Activated naive CD4-positive, alpha-beta T cell treated with anti-CD3 and anti-CD28 coated beads, Interleukin-2, amount 50 U/mL, for 72 hours (primary cell): ENCODE data around the gene CHST12. TPM values are rescaled to one million over a fixed set of nuclear protein-coding genes. Genes with fewer than 3 reads are reported as not detected.
A peak's percentile ranks its signal among the peaks of the same experiment; 100 is the strongest.
"Not testable (repeated sequence)": the region's sequence is repeated elsewhere in the genome, so short reads cannot be mapped to it uniquely, and the experiment has no call there.

ENCODE experiments used
- ATAC-seq, 2 donors: fragments of 150-1000 bp; cut with Tn5 transposase; 2 replicates each; pipeline ENCODE4 v1.10.0; 2021; ENCODE audit warnings: mild to moderate bottlenecking in 2 of 2, moderate library complexity in 2 of 2
- DNase-seq, 2 donors: peaks; one replicate each; pipeline ENCODE4 v3.0.0; 2021 to 2022; ENCODE audit warnings: low spot score in 2 of 2
- H3K27ac Mint-ChIP-seq, 2 donors: one replicate each; pipeline ENCODE4 v1.8.0; 2022; ENCODE audit warnings: mild to moderate bottlenecking in 2 of 2, mixed read lengths in 2 of 2
- H3K36me3 Mint-ChIP-seq, 2 donors: one replicate each; pipeline ENCODE4 v1.8.0; 2022; ENCODE audit warnings: mixed read lengths in 2 of 2
- H3K9me3 Mint-ChIP-seq, 2 donors: one replicate each; pipeline ENCODE4 v1.8.0; 2022; ENCODE audit warnings: mixed read lengths in 2 of 2
- total RNA-seq, 2 donors: library from RNA; stranded (reverse); gene quantifications; one replicate each; pipeline ENCODE4 v1.2.3, GENCODE V29; 2022

Gene CHST12
- total RNA-seq, 2 donors from 2014 or later, result 1.3 to 2.6 TPM

- Mint-ChIP-seq H3K9me3 (no peaks in the 10 kb centered on the region), H3K36me3 (no peaks in the 10 kb centered on the region), H3K27ac (no peak overlapping the region)
- ATAC-seq, result no peak
- DNase-seq, result no peak
These were observed 56.3 kb downstream of the CHST12 start for GRCh38 chr7:2459674-2460073.

GRCh38 chr7:2460188-2460587 lies 56.8 kb downstream of the CHST12 start:
- no peak for ATAC-seq
- H3K27ac Mint-ChIP-seq, result no peak overlapping the region
- H3K9me3 Mint-ChIP-seq, result no peaks in the 10 kb centered on the region

GRCh38 chr7:2460641-2461040 lies 57.2 kb downstream of the CHST12 start:
- no peak for ATAC-seq
- no peaks in the 10 kb centered on the region for H3K36me3 Mint-ChIP-seq

More at GRCh38 chr7:2460188-2460587, 56.8 kb downstream of the CHST12 start:
- H3K36me3 Mint-ChIP-seq, result no peaks in the 10 kb centered on the region
- no peak for DNase-seq

GRCh38 chr7:2461268-2462026 lies 58.0 kb downstream of the CHST12 start:
- no peaks in the 10 kb centered on the region for H3K9me3 Mint-ChIP-seq
- ATAC-seq (no peak), DNase-seq (no peak)
- no peak overlapping the region for H3K27ac Mint-ChIP-seq
- H3K36me3 Mint-ChIP-seq, result no peaks in the 10 kb centered on the region

More at GRCh38 chr7:2460641-2461040, 57.2 kb downstream of the CHST12 start:
- DNase-seq, result no peak
- Mint-ChIP-seq H3K27ac (no peak overlapping the region), H3K9me3 (no peaks in the 10 kb centered on the region)

- Mint-ChIP-seq H3K36me3 (no peaks in the 10 kb centered on the region), H3K9me3 (no peaks in the 10 kb centered on the region), H3K27ac (no peak overlapping the region)
- no peak for ATAC-seq
- DNase-seq, result no peak
These were observed 59.3 kb downstream of the CHST12 start for GRCh38 chr7:2462731-2463130.

GRCh38 chr7:2465928-2466327 lies 62.5 kb downstream of the CHST12 start:
- DNase-seq, result no peak
- Mint-ChIP-seq H3K36me3 (no peaks in the 10 kb centered on the region), H3K27ac (no peak overlapping the region), H3K9me3 (no peaks in the 10 kb centered on the region)
- no peak for ATAC-seq

GRCh38 chr7:2466675-2467074 lies 63.3 kb downstream of the CHST12 start:
- Mint-ChIP-seq H3K9me3 (no peaks in the 10 kb centered on the region), H3K27ac (no peak overlapping the region), H3K36me3 (no peaks in the 10 kb centered on the region)
- ATAC-seq (no peak), DNase-seq (no peak)

GRCh38 chr7:2468227-2468626 lies 64.8 kb downstream of the CHST12 start:
- H3K36me3 Mint-ChIP-seq, result no peaks in the 10 kb centered on the region
- no peak overlapping the region for H3K27ac Mint-ChIP-seq
- H3K9me3 Mint-ChIP-seq, result no peaks in the 10 kb centered on the region
- ATAC-seq (no peak), DNase-seq (no peak)

- H3K36me3 Mint-ChIP-seq, ATAC-seq, DNase-seq, H3K27ac Mint-ChIP-seq, H3K9me3 Mint-ChIP-seq: not testable (repeated sequence)
These were observed 66.2 kb downstream of the CHST12 start for GRCh38 chr7:2469460-2470203.

- Mint-ChIP-seq H3K9me3 (no peaks in the 10 kb centered on the region), H3K36me3 (no peaks in the 10 kb centered on the region), H3K27ac (peak overlapping the region in 1 of 2 donors; percentile 26)
- ATAC-seq, result no peak
- DNase-seq, result no peak
These were observed 67.0 kb downstream of the CHST12 start for GRCh38 chr7:2470204-2471021.

- Mint-ChIP-seq H3K9me3 (no peaks in the 10 kb centered on the region), H3K36me3 (no peaks in the 10 kb centered on the region), H3K27ac (no peak overlapping the region)
- no peak for DNase-seq
- ATAC-seq, result peak in 1 of 2 donors; percentile 14
These were observed 67.6 kb downstream of the CHST12 start for GRCh38 chr7:2471022-2471329.

GRCh38 chr7:2471396-2471795 lies 68.0 kb downstream of the CHST12 start:
- no peaks in the 10 kb centered on the region for H3K36me3 Mint-ChIP-seq
- no peaks in the 10 kb centered on the region for H3K9me3 Mint-ChIP-seq
- ATAC-seq (no peak), DNase-seq (no peak)
- H3K27ac Mint-ChIP-seq, result no peak overlapping the region

- H3K36me3 Mint-ChIP-seq, result no peaks in the 10 kb centered on the region
- DNase-seq, result no peak
- H3K9me3 Mint-ChIP-seq, result no peaks in the 10 kb centered on the region
- H3K27ac Mint-ChIP-seq, result no peak overlapping the region
- no peak for ATAC-seq
These were observed 69.3 kb downstream of the CHST12 start for GRCh38 chr7:2472739-2473138.

GRCh38 chr7:2473496-2474180 lies 70.2 kb downstream of the CHST12 start:
- no peak overlapping the region for H3K27ac Mint-ChIP-seq
- no peaks in the 10 kb centered on the region for H3K9me3 Mint-ChIP-seq
- H3K36me3 Mint-ChIP-seq, result no peaks in the 10 kb centered on the region
- DNase-seq, result no peak
- no peak for ATAC-seq

GRCh38 chr7:2474224-2474623 lies 70.8 kb downstream of the CHST12 start:
- DNase-seq (no peak), ATAC-seq (no peak)
- Mint-ChIP-seq H3K9me3 (no peaks in the 10 kb centered on the region), H3K36me3 (no peaks in the 10 kb centered on the region), H3K27ac (no peak overlapping the region)

- no peaks in the 10 kb centered on the region for H3K36me3 Mint-ChIP-seq
- no peaks in the 10 kb centered on the region for H3K9me3 Mint-ChIP-seq
- ATAC-seq (no peak), DNase-seq (no peak)
- no peak overlapping the region for H3K27ac Mint-ChIP-seq
These were observed 71.6 kb downstream of the CHST12 start for GRCh38 chr7:2474813-2475677.
